ENCODE results near the gene HOXA9. TPM values are rescaled to one million over a fixed set of nuclear protein-coding genes. Genes with fewer than 3 reads are reported as not detected.

Gene HOXA9
- total RNA-seq, 1 donor from 2014 or later = not detected

GRCh38 chr7:27150568-27151340 lies 14.6 kb downstream of the HOXA9 start:
- H3K4me1 Mint-ChIP-seq (ENCODE audit: unreplicated experiment) = peaks cover 16% of the 10 kb centered on the region
- peaks cover 3% of the 10 kb centered on the region for H3K36me3 Mint-ChIP-seq (ENCODE audit: unreplicated experiment)
- TF ChIP-seq CTCF (IDR thresholded peaks at IDR 0.05) = peak; percentile 85
- no peaks in the 10 kb centered on the region for H3K9me3 Mint-ChIP-seq (ENCODE audit: unreplicated experiment)
- DNase-seq (ENCODE audit: extremely low spot score, unreplicated experiment) = peak; percentile 87
- H3K4me3 Mint-ChIP-seq (ENCODE audit: unreplicated experiment) = peak overlapping the region; percentile 64
- H3K27ac Mint-ChIP-seq (ENCODE audit: unreplicated experiment) = no peak overlapping the region
- H3K27me3 Mint-ChIP-seq (ENCODE audit: unreplicated experiment) = peaks cover 91% of the 10 kb centered on the region

- no peak for TF ChIP-seq CTCF (IDR thresholded peaks at IDR 0.05)
- Mint-ChIP-seq H3K36me3 (ENCODE audit: unreplicated experiment) (peaks cover 3% of the 10 kb centered on the region), H3K9me3 (ENCODE audit: unreplicated experiment) (no peaks in the 10 kb centered on the region), H3K27me3 (ENCODE audit: unreplicated experiment) (peaks cover 91% of the 10 kb centered on the region), H3K27ac (ENCODE audit: unreplicated experiment) (no peak overlapping the region), H3K4me1 (ENCODE audit: unreplicated experiment) (peaks cover 14% of the 10 kb centered on the region), H3K4me3 (ENCODE audit: unreplicated experiment) (no peak overlapping the region)
- DNase-seq (ENCODE audit: extremely low spot score, unreplicated experiment) = peak; percentile 76
Measured at GRCh38 chr7:27149842-27150567, 15.3 kb downstream of the HOXA9 start.

- Mint-ChIP-seq H3K27me3 (ENCODE audit: unreplicated experiment) (peaks cover 89% of the 10 kb centered on the region), H3K4me3 (ENCODE audit: unreplicated experiment) (no peak overlapping the region), H3K4me1 (ENCODE audit: unreplicated experiment) (peaks cover 10% of the 10 kb centered on the region), H3K9me3 (ENCODE audit: unreplicated experiment) (no peaks in the 10 kb centered on the region), H3K36me3 (ENCODE audit: unreplicated experiment) (peaks cover 2% of the 10 kb centered on the region), H3K27ac (ENCODE audit: unreplicated experiment) (no peak overlapping the region)
- TF ChIP-seq CTCF (IDR thresholded peaks at IDR 0.05) = no peak
- no peak for DNase-seq (ENCODE audit: extremely low spot score, unreplicated experiment)
Measured at GRCh38 chr7:27148756-27149641, 16.3 kb downstream of the HOXA9 start.

- Mint-ChIP-seq H3K4me3 (ENCODE audit: unreplicated experiment) (no peak overlapping the region), H3K9me3 (ENCODE audit: unreplicated experiment) (no peaks in the 10 kb centered on the region), H3K4me1 (ENCODE audit: unreplicated experiment) (peaks cover 10% of the 10 kb centered on the region), H3K36me3 (ENCODE audit: unreplicated experiment) (peaks cover 2% of the 10 kb centered on the region), H3K27ac (ENCODE audit: unreplicated experiment) (no peak overlapping the region), H3K27me3 (ENCODE audit: unreplicated experiment) (peaks cover 86% of the 10 kb centered on the region)
- peak; percentile 73 for DNase-seq (ENCODE audit: extremely low spot score, unreplicated experiment)
- no peak for TF ChIP-seq CTCF (IDR thresholded peaks at IDR 0.05)
Measured at GRCh38 chr7:27148031-27148755, 17.1 kb downstream of the HOXA9 start.

Measured in osteocyte (in vitro differentiated cells).